Smooth muscle cell (in vitro differentiated cells): ENCODE measurements around the gene FITM1. TPM values are rescaled to one million over a fixed set of nuclear protein-coding genes. Genes with fewer than 3 reads are reported as not detected.

Experiments
- DNase-seq: peaks from one replicate; lab custom pipeline; 2025; ENCODE audit not compliant: unreplicated experiment; lab: John Stamatoyannopoulos, UW
- H2AFZ ChIP-seq: fragments of 200-600 bp; sonication (generic); 2 replicates; pipeline ENCODE4 v1.6.0; 2016; ENCODE audit warnings: antibody characterized with exemption, low read depth, mild to moderate bottlenecking
- H3F3A ChIP-seq: fragments of 200-600 bp; sonication (generic); 2 replicates; pipeline ENCODE4 v1.6.0; 2017; ENCODE audit warnings: antibody characterized with exemption, low read depth
- H3K27ac ChIP-seq: fragments of 200-600 bp; sonication (generic); 2 replicates; pipeline ENCODE4 v1.5.1; 2016; ENCODE audit warnings: low read depth, mild to moderate bottlenecking
- H3K27me3 ChIP-seq: fragments of 200-600 bp; sonication (generic); 2 replicates; pipeline ENCODE4 v1.6.1; 2016; ENCODE audit warnings: low read depth, mild to moderate bottlenecking
- H3K36me3 ChIP-seq: fragments of 200-600 bp; sonication (generic); 2 replicates; pipeline ENCODE4 v1.5.1; 2016; ENCODE audit warnings: low read depth
- H3K4me1 ChIP-seq: fragments of 200-600 bp; sonication (generic); 2 replicates; pipeline ENCODE4 v1.5.1; 2016; ENCODE audit warnings: low read depth
- H3K4me2 ChIP-seq: fragments of 200-600 bp; sonication (generic); 2 replicates; pipeline ENCODE4 v1.6.0; 2016; ENCODE audit warnings: mild to moderate bottlenecking
- H3K4me3 ChIP-seq: fragments of 200-600 bp; sonication (generic); 2 replicates; pipeline ENCODE4 v1.5.1; 2016; ENCODE audit warnings: mild to moderate bottlenecking
- H3K79me2 ChIP-seq: fragments of 200-600 bp; sonication (generic); 2 replicates; pipeline ENCODE4 v1.6.0; 2016; ENCODE audit warnings: low read depth, mild to moderate bottlenecking
- H3K9ac ChIP-seq: fragments of 200-600 bp; sonication (generic); 2 replicates; pipeline ENCODE4 v1.6.0; 2016; ENCODE audit warnings: low read depth
- H3K9me3 ChIP-seq: fragments of 200-600 bp; sonication (generic); replicated peaks from 2 replicates; pipeline ENCODE4 v1.5.1; 2016; ENCODE audit warnings: low read depth
- H4K20me1 ChIP-seq: fragments of 200-600 bp; sonication (generic); 2 replicates; pipeline ENCODE4 v1.6.0; 2016; ENCODE audit warnings: low read depth
- WGBS: methylation state at CpG from one replicate; pipeline ENCODE4 v1.1.7; 2016; ENCODE audit warnings: low lambda C conversion rate; 5-methylcytosine and 5-hydroxymethylcytosine counted together
- polyA plus RNA-seq: library from polyadenylated mRNA; unstranded; fragments of >200 nt; fragmentation: Nextera tagmentation; extraction: Ambion mirVana; gene quantifications from 2 replicates; pipeline ENCODE4 v1.2.1, GENCODE V29; 2016
- total RNA-seq: library from RNA; depleted of rRNA; stranded (reverse); fragments of >200 nt; gene quantifications from 2 replicates; pipeline ENCODE4 v1.2.3, GENCODE V29; 2014
- TF ChIP-seq, protein P1 (sequence below): fragments of 200-600 bp; sonication (generic); IDR thresholded peaks from 2 replicates; pipeline ENCODE4 v1.5.1; 2017; ENCODE audit warnings: borderline replicate concordance, mild to moderate bottlenecking, antibody characterized with exemption; ENCODE audit not compliant: insufficient read depth, poor library complexity, severe bottlenecking

The FITM1 gene
- total and polyA plus RNA-seq, 2 experiments from 2014 or later, result 0.31 TPM; not detected in 1

DNA sequence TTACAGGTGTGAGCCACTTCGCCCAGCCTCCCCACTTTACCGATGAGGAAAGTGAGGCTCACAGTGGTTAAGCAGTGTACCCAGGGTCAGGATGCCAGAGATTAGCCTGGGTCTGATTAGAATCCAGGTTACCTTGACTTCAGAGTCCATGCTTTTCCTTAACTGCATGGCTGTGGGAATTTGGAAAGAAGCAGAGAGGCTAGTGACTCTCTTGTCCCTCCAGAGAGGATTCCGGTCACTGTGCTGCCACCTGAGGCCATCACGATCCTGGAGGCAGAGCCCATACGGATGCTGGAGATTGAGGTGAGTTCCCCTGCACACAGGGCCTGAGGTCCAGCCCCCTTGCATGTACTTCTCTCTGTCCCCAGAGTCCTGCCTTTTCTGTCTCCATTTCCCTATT lies 46.1 kb downstream of the FITM1 start:
- WGBS, result 99% methylated on average over 5 of the region's 5 CpGs
- Histone ChIP-seq H3K27me3 (no peaks in the 10 kb centered on the region), H2AFZ (no peak overlapping the region), H3F3A (no peaks in the 10 kb centered on the region), H3K79me2 (no peaks in the 10 kb centered on the region), H3K4me1 (peaks cover 6% of the 10 kb centered on the region), H3K4me3 (no peak overlapping the region), H4K20me1 (no peaks in the 10 kb centered on the region), H3K9ac (no peak overlapping the region), H3K36me3 (no peaks in the 10 kb centered on the region), H3K27ac (no peak overlapping the region), H3K4me2 (no peak overlapping the region), H3K9me3 (no peaks in the 10 kb centered on the region)
- no peak for DNase-seq
- TF ChIP-seq, protein P1, sequence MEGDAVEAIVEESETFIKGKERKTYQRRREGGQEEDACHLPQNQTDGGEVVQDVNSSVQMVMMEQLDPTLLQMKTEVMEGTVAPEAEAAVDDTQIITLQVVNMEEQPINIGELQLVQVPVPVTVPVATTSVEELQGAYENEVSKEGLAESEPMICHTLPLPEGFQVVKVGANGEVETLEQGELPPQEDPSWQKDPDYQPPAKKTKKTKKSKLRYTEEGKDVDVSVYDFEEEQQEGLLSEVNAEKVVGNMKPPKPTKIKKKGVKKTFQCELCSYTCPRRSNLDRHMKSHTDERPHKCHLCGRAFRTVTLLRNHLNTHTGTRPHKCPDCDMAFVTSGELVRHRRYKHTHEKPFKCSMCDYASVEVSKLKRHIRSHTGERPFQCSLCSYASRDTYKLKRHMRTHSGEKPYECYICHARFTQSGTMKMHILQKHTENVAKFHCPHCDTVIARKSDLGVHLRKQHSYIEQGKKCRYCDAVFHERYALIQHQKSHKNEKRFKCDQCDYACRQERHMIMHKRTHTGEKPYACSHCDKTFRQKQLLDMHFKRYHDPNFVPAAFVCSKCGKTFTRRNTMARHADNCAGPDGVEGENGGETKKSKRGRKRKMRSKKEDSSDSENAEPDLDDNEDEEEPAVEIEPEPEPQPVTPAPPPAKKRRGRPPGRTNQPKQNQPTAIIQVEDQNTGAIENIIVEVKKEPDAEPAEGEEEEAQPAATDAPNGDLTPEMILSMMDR, result no peak

DNA sequence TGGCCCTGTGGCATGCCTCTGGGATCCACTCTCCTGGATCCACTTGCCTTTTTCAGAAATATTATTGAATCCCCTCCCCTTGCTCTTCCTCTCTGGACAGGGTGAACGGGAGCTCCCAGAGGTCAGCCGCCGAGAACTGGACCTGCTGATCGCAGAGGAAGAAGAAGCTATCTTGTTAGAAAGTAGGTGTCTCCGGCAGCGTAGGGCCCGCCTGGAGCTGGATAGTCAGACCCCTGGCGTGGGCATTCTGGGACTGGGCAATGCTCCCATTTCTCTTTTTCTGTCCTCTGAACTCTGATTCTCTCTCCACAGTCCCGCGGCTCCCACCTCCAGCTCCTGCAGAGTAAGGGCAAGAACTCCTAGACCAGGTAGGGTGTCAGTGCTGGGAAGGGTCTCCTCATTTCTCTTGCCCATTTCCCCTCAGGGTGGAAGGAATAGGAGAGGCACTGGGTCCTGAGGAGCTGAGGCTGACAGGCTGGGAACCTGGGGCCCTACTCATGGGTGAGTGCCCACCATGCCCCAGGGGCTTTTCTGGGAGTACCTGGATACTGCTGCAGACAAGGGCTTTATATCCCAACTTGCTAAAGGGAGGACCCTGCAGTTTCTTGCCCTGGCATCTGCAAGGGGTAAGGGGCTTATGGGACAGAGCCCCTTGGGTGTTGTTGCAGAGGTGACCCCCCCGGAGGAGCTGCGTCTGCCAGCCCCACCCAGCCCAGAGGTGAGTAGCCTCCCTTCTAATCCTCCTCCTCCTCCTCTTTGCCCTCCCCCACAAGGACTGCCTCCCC lies 46.8 kb downstream of the FITM1 start:
- Histone ChIP-seq H3K27me3 (no peaks in the 10 kb centered on the region), H3K79me2 (no peaks in the 10 kb centered on the region), H3K9me3 (no peaks in the 10 kb centered on the region), H3K27ac (no peak overlapping the region), H3K4me1 (peaks cover 4% of the 10 kb centered on the region), H3K9ac (no peak overlapping the region), H3K4me3 (no peak overlapping the region), H2AFZ (no peak overlapping the region), H3K4me2 (no peak overlapping the region), H4K20me1 (no peaks in the 10 kb centered on the region), H3F3A (no peaks in the 10 kb centered on the region), H3K36me3 (no peaks in the 10 kb centered on the region)
- TF ChIP-seq, protein P1, result no peak
- 98% methylated on average over 12 of the region's 12 CpGs for WGBS
- DNase-seq, result no peak

DNA sequence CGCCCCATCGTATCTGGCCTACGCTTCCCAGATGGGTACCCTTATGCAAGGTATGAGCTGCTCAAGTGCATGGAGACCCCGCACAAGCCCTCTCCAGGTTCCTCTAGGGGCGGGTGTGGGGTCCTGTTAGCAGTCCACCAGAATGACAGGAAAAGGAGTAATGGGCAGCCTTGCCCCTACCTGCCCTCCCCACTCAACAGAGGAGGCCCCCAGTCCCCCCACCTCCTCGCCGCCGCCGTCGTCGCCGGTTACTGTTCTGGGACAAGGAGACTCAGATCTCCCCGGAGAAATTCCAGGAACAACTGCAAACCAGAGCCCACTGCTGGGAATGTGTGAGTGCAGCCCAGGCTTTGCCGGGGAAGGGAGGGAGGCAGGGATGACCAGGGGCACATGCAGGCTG lies 47.4 kb downstream of the FITM1 start:
- Histone ChIP-seq H3K4me2 (no peak overlapping the region), H3K9ac (no peak overlapping the region), H3K9me3 (no peaks in the 10 kb centered on the region), H3K4me1 (no peaks in the 10 kb centered on the region), H3F3A (no peaks in the 10 kb centered on the region), H3K4me3 (no peak overlapping the region), H3K27me3 (no peaks in the 10 kb centered on the region), H4K20me1 (no peaks in the 10 kb centered on the region), H3K36me3 (no peaks in the 10 kb centered on the region), H2AFZ (no peak overlapping the region), H3K79me2 (no peaks in the 10 kb centered on the region), H3K27ac (no peak overlapping the region)
- TF ChIP-seq, protein P1, result no peak
- DNase-seq, result no peak
- WGBS, result 96% methylated on average over 14 of the region's 14 CpGs
